PFSK-1 (cell line): ENCODE results near the gene HLA-DPB1.

ENCODE experiments used
- FOXP2 ChIP-seq: optimal IDR thresholded peaks from 2 replicates; pipeline ENCODE3; 2011; ENCODE audit warnings: borderline replicate concordance, control low read depth, inconsistent platforms; ENCODE audit not compliant: insufficient read depth; ENCODE audit errors: extremely low read length, extremely low read depth
- POLR2AphosphoS5 ChIP-seq: IDR thresholded peaks from 2 replicates; pipeline ENCODE4 v1.6.1; 2012; ENCODE audit warnings: low read depth, mild to moderate bottlenecking, control low read depth, low read length, moderate library complexity
- SIN3A ChIP-seq: IDR thresholded peaks from 2 replicates; pipeline ENCODE4 v1.6.1; 2012; ENCODE audit warnings: mild to moderate bottlenecking, low read length, moderate library complexity, borderline replicate concordance; ENCODE audit not compliant: insufficient read depth
- TAF1 ChIP-seq: IDR thresholded peaks from 2 replicates; pipeline ENCODE4 v1.6.1; 2012; ENCODE audit warnings: low read length, control low read depth, borderline replicate concordance; ENCODE audit not compliant: insufficient read depth
- TF ChIP-seq, protein P1 (sequence below), 2 experiments: IDR thresholded peaks; 2 replicates each; pipeline versions ENCODE4 v1.6.1 to v1.8.0; 2011 to 2012; ENCODE audit warnings: low read depth in 2 of 2, low read length in 2 of 2, control low read depth in 1 of 2, inconsistent platforms in 1 of 2, mild to moderate bottlenecking in 1 of 2, moderate library complexity in 1 of 2; ENCODE audit not compliant: insufficient read depth in 1 of 2

The HLA-DPB1 gene

DNA sequence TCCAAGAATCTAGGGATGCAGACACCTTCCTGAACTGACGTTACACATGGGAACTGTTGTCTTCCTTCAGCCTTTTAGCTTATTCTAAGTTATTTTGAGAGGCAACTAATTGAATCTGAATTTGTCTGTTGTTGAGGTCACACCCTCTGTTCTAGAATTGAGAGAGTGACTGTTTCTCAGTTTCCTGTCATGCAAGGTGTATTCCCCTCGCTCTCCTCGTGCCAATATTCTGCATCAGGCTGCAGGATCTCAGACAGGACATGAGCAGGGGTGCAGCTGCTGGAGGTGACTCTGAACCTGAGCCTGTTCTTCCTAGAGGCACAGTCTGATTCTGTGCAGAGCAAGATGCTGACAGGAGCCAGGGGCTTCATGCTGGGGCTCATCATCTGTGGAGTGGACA, 52.5 kb downstream of the HLA-DPB1 start:
- TF ChIP-seq TAF1 (no peak), FOXP2 (no peak), POLR2AphosphoS5 (no peak), SIN3A (no peak)
- TF ChIP-seq, protein P1, sequence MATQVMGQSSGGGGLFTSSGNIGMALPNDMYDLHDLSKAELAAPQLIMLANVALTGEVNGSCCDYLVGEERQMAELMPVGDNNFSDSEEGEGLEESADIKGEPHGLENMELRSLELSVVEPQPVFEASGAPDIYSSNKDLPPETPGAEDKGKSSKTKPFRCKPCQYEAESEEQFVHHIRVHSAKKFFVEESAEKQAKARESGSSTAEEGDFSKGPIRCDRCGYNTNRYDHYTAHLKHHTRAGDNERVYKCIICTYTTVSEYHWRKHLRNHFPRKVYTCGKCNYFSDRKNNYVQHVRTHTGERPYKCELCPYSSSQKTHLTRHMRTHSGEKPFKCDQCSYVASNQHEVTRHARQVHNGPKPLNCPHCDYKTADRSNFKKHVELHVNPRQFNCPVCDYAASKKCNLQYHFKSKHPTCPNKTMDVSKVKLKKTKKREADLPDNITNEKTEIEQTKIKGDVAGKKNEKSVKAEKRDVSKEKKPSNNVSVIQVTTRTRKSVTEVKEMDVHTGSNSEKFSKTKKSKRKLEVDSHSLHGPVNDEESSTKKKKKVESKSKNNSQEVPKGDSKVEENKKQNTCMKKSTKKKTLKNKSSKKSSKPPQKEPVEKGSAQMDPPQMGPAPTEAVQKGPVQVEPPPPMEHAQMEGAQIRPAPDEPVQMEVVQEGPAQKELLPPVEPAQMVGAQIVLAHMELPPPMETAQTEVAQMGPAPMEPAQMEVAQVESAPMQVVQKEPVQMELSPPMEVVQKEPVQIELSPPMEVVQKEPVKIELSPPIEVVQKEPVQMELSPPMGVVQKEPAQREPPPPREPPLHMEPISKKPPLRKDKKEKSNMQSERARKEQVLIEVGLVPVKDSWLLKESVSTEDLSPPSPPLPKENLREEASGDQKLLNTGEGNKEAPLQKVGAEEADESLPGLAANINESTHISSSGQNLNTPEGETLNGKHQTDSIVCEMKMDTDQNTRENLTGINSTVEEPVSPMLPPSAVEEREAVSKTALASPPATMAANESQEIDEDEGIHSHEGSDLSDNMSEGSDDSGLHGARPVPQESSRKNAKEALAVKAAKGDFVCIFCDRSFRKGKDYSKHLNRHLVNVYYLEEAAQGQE (IDR thresholded peaks at IDR 0.05; ENCODE audit: insufficient read depth in 1 of 2, low read depth in 2 of 2, low read length in 2 of 2), result no peak

DNA sequence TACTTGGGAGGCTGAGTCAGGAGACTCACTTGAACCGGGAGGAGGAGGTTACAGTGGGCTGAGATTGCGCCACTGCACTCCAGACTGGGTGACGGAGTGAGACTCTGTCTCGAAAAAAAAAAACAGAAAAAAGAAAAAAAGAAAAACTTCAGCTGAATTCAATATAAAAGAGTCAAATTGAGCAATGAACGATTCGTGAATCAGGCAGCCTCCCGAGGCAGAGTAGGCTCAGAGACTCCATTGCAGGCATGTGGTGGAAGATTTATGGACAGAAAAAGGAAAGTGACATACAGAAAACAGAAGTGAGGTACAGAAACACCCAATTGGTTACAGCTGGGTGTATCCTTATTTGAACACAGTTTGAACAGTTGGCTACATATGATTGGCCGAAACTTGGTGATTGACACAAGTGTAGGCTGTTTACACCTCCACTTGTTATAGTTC, 56.3 kb downstream of the HLA-DPB1 start:
- TF ChIP-seq POLR2AphosphoS5, result no peak
- no peak for TF ChIP-seq SIN3A
- TF ChIP-seq, protein P1 (IDR thresholded peaks at IDR 0.05; ENCODE audit: insufficient read depth in 1 of 2, low read depth in 2 of 2, low read length in 2 of 2), result no peak
- no peak for TF ChIP-seq FOXP2
- TF ChIP-seq TAF1, result no peak

DNA sequence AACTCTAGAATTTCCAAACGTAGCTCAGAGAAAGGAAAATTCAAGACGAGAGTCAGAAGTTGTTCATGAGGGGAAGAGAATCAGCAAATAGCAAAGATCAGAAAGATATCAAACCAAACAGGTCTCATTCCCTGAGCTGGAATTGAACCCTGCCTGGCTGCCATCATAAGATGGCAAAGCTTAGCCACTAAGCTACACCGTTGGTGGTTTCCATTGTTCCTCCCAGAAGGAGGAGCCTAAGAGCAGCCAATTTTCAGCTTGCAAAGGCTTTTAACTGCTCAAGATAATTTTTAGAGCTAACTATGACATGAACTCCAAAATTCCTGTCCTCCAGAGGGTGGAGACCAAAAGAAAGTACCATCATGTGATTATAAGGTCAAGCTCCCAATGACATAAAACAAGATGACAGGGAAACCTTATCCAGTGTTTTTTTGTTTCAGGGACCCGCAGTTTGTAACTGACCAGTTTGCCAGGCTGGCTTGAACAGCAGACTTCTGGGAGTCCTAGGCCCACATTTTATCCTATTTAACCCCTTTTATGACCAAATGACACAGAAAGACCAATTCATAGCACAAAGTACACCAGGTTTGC, 60.6 kb downstream of the HLA-DPB1 start:
- TF ChIP-seq POLR2AphosphoS5, result no peak
- TF ChIP-seq, protein P1 (IDR thresholded peaks at IDR 0.05; ENCODE audit: insufficient read depth in 1 of 2, low read depth in 2 of 2, low read length in 2 of 2), result no peak
- TF ChIP-seq TAF1, result no peak
- no peak for TF ChIP-seq FOXP2
- no peak for TF ChIP-seq SIN3A
